Loucy (cell line): ENCODE data around the gene OLFM4.

ENCODE experiments used
- H2AFZ ChIP-seq: fragments of 200-600 bp; sonication (generic); 2 replicates; pipeline ENCODE4 v1.6.0; 2016; ENCODE audit warnings: antibody characterized with exemption, mild to moderate bottlenecking, low read length, moderate library complexity
- H3F3A ChIP-seq: fragments of 200-600 bp; 2 replicates; pipeline ENCODE4 v1.6.0; 2016; ENCODE audit warnings: antibody characterized with exemption, low read depth, mild to moderate bottlenecking
- H3K27me3 ChIP-seq: fragments of 200-600 bp; sonication (generic); 2 replicates; pipeline ENCODE4 v1.6.1; 2014; ENCODE audit warnings: low read length, mild to moderate bottlenecking; ENCODE audit not compliant: insufficient read depth, poor library complexity, severe bottlenecking
- H3K36me3 ChIP-seq: fragments of 200-600 bp; sonication (generic); 2 replicates; pipeline ENCODE4 v1.6.1; 2016; ENCODE audit warnings: low read length; ENCODE audit not compliant: insufficient read depth
- H3K4me1 ChIP-seq: fragments of 200-600 bp; sonication (generic); 2 replicates; pipeline ENCODE4 v1.5.1; 2014; ENCODE audit warnings: low read length, mild to moderate bottlenecking; ENCODE audit not compliant: insufficient read depth, poor library complexity, severe bottlenecking
- H3K4me2 ChIP-seq: fragments of 200-600 bp; sonication (generic); 2 replicates; pipeline ENCODE4 v1.6.0; 2014; ENCODE audit warnings: antibody characterized with exemption, low read length, low read depth, mild to moderate bottlenecking; ENCODE audit not compliant: poor library complexity, severe bottlenecking
- H3K4me3 ChIP-seq: fragments of 200-600 bp; sonication (generic); 2 replicates; pipeline ENCODE4 v1.5.1; 2014; ENCODE audit warnings: low read length, mild to moderate bottlenecking, mixed read lengths; ENCODE audit not compliant: poor library complexity, severe bottlenecking
- H3K79me2 ChIP-seq: fragments of 200-600 bp; sonication (generic); 2 replicates; pipeline ENCODE4 v1.6.1; 2014; ENCODE audit warnings: low read length; ENCODE audit not compliant: insufficient read depth
- H3K9ac ChIP-seq: fragments of 200-600 bp; sonication (generic); 2 replicates; pipeline ENCODE4 v1.6.0; 2014; ENCODE audit warnings: mild to moderate bottlenecking, low read depth, low read length, moderate library complexity; ENCODE audit not compliant: poor library complexity, severe bottlenecking
- H3K9me2 ChIP-seq: fragments of 200-600 bp; sonication (generic); replicated peaks from 2 replicates; pipeline ENCODE4 v1.6.1; 2016; ENCODE audit warnings: low read depth, low read length, mixed read lengths
- H3K9me3 ChIP-seq: fragments of 200-600 bp; sonication (generic); 2 replicates; pipeline ENCODE4 v1.6.1; 2014; ENCODE audit warnings: mild to moderate bottlenecking, antibody characterized with exemption, low read length, low read depth; ENCODE audit not compliant: insufficient read depth
- H4K20me1 ChIP-seq: fragments of 200-600 bp; sonication (generic); 2 replicates; pipeline ENCODE4 v1.6.0; 2014; ENCODE audit warnings: antibody characterized with exemption, low read length, mild to moderate bottlenecking; ENCODE audit not compliant: insufficient read depth, poor library complexity, severe bottlenecking
- EZH2phosphoT487 ChIP-seq: fragments of 200-600 bp; IDR thresholded peaks from 2 replicates; pipeline ENCODE4 v1.6.1; 2018; ENCODE audit warnings: antibody characterized with exemption, mild to moderate bottlenecking, moderate library complexity, borderline replicate concordance
- TF ChIP-seq, protein P1 (sequence below): fragments of 200-600 bp; sonication (generic); conservative IDR thresholded peaks from 2 replicates; pipeline ENCODE4 v1.5.1; 2014; ENCODE audit warnings: mild to moderate bottlenecking, antibody characterized with exemption, low read length

The OLFM4 gene

DNA sequence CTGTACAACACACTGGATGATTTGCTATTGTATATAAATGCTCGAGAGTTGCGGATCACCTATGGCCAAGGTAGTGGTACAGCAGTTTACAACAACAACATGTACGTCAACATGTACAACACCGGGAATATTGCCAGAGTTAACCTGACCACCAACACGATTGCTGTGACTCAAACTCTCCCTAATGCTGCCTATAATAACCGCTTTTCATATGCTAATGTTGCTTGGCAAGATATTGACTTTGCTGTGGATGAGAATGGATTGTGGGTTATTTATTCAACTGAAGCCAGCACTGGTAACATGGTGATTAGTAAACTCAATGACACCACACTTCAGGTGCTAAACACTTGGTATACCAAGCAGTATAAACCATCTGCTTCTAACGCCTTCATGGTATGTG lies 21.5 kb downstream of the OLFM4 start:
- no peaks in the 10 kb centered on the region for H3K27me3 ChIP-seq
- H3K36me3 ChIP-seq = no peaks in the 10 kb centered on the region
- H3K9me2 ChIP-seq = no peaks in the 10 kb centered on the region
- H3F3A ChIP-seq = no peaks in the 10 kb centered on the region
- H3K79me2 ChIP-seq = no peaks in the 10 kb centered on the region
- no peaks in the 10 kb centered on the region for H3K4me1 ChIP-seq
- H3K4me3 ChIP-seq = no peak overlapping the region
- no peak overlapping the region for H3K9ac ChIP-seq
- H3K9me3 ChIP-seq = no peaks in the 10 kb centered on the region
- no peak overlapping the region for H3K4me2 ChIP-seq
- H4K20me1 ChIP-seq = no peaks in the 10 kb centered on the region
- no peak for TF ChIP-seq EZH2phosphoT487
- TF ChIP-seq, protein P1, sequence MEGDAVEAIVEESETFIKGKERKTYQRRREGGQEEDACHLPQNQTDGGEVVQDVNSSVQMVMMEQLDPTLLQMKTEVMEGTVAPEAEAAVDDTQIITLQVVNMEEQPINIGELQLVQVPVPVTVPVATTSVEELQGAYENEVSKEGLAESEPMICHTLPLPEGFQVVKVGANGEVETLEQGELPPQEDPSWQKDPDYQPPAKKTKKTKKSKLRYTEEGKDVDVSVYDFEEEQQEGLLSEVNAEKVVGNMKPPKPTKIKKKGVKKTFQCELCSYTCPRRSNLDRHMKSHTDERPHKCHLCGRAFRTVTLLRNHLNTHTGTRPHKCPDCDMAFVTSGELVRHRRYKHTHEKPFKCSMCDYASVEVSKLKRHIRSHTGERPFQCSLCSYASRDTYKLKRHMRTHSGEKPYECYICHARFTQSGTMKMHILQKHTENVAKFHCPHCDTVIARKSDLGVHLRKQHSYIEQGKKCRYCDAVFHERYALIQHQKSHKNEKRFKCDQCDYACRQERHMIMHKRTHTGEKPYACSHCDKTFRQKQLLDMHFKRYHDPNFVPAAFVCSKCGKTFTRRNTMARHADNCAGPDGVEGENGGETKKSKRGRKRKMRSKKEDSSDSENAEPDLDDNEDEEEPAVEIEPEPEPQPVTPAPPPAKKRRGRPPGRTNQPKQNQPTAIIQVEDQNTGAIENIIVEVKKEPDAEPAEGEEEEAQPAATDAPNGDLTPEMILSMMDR = no peak
- no peak overlapping the region for H2AFZ ChIP-seq

DNA sequence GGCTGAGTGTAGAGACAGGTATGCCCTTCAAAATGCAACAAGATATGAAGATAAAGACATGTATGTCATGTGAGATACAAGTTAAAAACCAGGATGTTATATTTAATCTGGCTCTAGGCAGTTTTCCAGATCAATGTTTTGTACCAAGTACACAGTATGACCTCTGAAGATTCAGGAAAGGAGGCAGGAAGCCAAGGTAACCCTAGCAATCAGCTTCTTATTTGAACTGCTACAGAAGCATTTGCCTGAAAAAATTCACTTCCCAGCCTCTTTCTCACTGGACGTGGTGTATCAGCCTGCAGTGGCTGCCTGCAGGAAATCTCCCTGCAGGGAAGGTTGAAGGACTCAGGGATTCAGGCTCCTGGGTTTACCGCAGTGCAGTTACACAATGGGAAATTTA lies 24.1 kb downstream of the OLFM4 start:
- Histone ChIP-seq H3K79me2 (no peaks in the 10 kb centered on the region), H3K9me2 (no peaks in the 10 kb centered on the region), H3K4me2 (no peak overlapping the region), H3K27me3 (no peaks in the 10 kb centered on the region), H3K36me3 (no peaks in the 10 kb centered on the region), H3F3A (no peaks in the 10 kb centered on the region), H3K9me3 (no peaks in the 10 kb centered on the region), H2AFZ (no peak overlapping the region), H3K4me1 (no peaks in the 10 kb centered on the region), H3K9ac (no peak overlapping the region), H3K4me3 (no peak overlapping the region), H4K20me1 (no peaks in the 10 kb centered on the region)
- TF ChIP-seq, protein P1 = no peak
- no peak for TF ChIP-seq EZH2phosphoT487

GRCh38 chr13:53054569-53054968 lies 26.0 kb downstream of the OLFM4 start:
- H4K20me1 ChIP-seq = no peaks in the 10 kb centered on the region
- no peaks in the 10 kb centered on the region for H3F3A ChIP-seq
- H3K9ac ChIP-seq = no peak overlapping the region
- H3K9me3 ChIP-seq = no peaks in the 10 kb centered on the region
- no peak overlapping the region for H3K4me2 ChIP-seq
- TF ChIP-seq, protein P1 = no peak
- TF ChIP-seq EZH2phosphoT487 = no peak
- no peak overlapping the region for H3K4me3 ChIP-seq
- no peak overlapping the region for H2AFZ ChIP-seq
- no peaks in the 10 kb centered on the region for H3K27me3 ChIP-seq
- no peaks in the 10 kb centered on the region for H3K79me2 ChIP-seq
- H3K36me3 ChIP-seq = no peaks in the 10 kb centered on the region
- H3K4me1 ChIP-seq = no peaks in the 10 kb centered on the region
- no peaks in the 10 kb centered on the region for H3K9me2 ChIP-seq
